IMR-90 (cell line): ENCODE measurements around the gene DAG1. TPM values are rescaled to one million over a fixed set of nuclear protein-coding genes. Genes with fewer than 3 reads are reported as not detected.
A peak's percentile ranks its signal among the peaks of the same experiment; 100 is the strongest.

Experiments used
- ATAC-seq: fragments of 200-7000 bp; cut with Tn5 transposase; 2 replicates; pipeline ENCODE4 v1.9.1; 2020; ENCODE audit warnings: low read depth, mild to moderate bottlenecking, moderate library complexity
- BruUV-seq: library from RNA; stranded (reverse); fragments of 400-500 nt; replicated peaks from 2 replicates; lab custom pipeline; 2021; lab: Mats Ljungman, UMichigan
- CTCF ChIA-PET: fragments of 300-600 bp; formaldehyde crosslinking; extraction: SDS; loops from one replicate; lab custom pipeline; 2021; ENCODE audit warnings: antibody characterized with exemption; lab: Yijun Ruan, JAX
- POLR2A ChIA-PET: fragments of 300-600 bp; sonication (Branson Sonifier 250); formaldehyde crosslinking; loops from one replicate; lab custom pipeline; 2022; ENCODE audit warnings: antibody characterized with exemption; ENCODE audit not compliant: unreplicated experiment; lab: Charles Lee
- DNase-seq: peaks from one replicate; pipeline ENCODE4 v3.0.0; 2013
- H2AFZ ChIP-seq: replicated peaks from 2 replicates; pipeline ENCODE3; 2013; ENCODE audit warnings: low read length, mild to moderate bottlenecking; ENCODE audit not compliant: poor library complexity
- H2AK5ac ChIP-seq: 2 replicates; pipeline ENCODE4 v1.6.1; 2013; ENCODE audit warnings: low read depth, low read length, inconsistent platforms
- H2AK9ac ChIP-seq: replicated peaks from 2 replicates; pipeline ENCODE3; 2013; ENCODE audit warnings: mild to moderate bottlenecking, low read depth, low read length, moderate library complexity; ENCODE audit not compliant: poor library complexity
- H2BK120ac ChIP-seq: 2 replicates; pipeline ENCODE4 v1.6.1; 2013; ENCODE audit warnings: low read depth, low read length, inconsistent platforms
- H2BK15ac ChIP-seq: 3 replicates; pipeline ENCODE4 v1.6.1; 2013; ENCODE audit warnings: low read depth, low read length, inconsistent platforms
- H2BK20ac ChIP-seq: 2 replicates; pipeline ENCODE4 v1.6.1; 2013; ENCODE audit warnings: low read depth, mild to moderate bottlenecking, inconsistent platforms, low read length, moderate library complexity
- H2BK5ac ChIP-seq: 2 replicates; pipeline ENCODE4 v1.6.1; 2013; ENCODE audit warnings: mild to moderate bottlenecking, low read depth, low read length, inconsistent platforms; ENCODE audit not compliant: poor library complexity, severe bottlenecking
- H3K14ac ChIP-seq: replicated peaks from 2 replicates; pipeline ENCODE4 v1.6.1; 2013; ENCODE audit warnings: low read depth, low read length, inconsistent platforms
- H3K18ac ChIP-seq: 2 replicates; pipeline ENCODE4 v1.6.1; 2013; ENCODE audit warnings: low read depth, low read length, control low read depth
- H3K23ac ChIP-seq: 2 replicates; pipeline ENCODE4 v1.6.1; 2013; ENCODE audit warnings: low read depth, low read length, inconsistent platforms
- H3K27ac ChIP-seq: 2 replicates; pipeline ENCODE4 v1.5.1; 2013; ENCODE audit warnings: mild to moderate bottlenecking, control low read depth, low read length; ENCODE audit not compliant: insufficient read depth
- H3K27me3 ChIP-seq: 2 replicates; pipeline ENCODE4 v1.6.1; 2013; ENCODE audit warnings: low read length; ENCODE audit not compliant: control insufficient read depth, insufficient read depth
- H3K36me3 ChIP-seq: 2 replicates; pipeline ENCODE4 v1.6.1; 2013; ENCODE audit warnings: low read length, mixed read lengths; ENCODE audit not compliant: control insufficient read depth, insufficient read depth
- H3K4ac ChIP-seq: 2 replicates; pipeline ENCODE4 v1.6.1; 2013; ENCODE audit warnings: low read depth, low read length, inconsistent platforms
- H3K4me1 ChIP-seq: 2 replicates; pipeline ENCODE4 v1.6.1; 2013; ENCODE audit warnings: low read length, mixed read lengths; ENCODE audit not compliant: control insufficient read depth, insufficient read depth
- H3K4me2 ChIP-seq: 2 replicates; pipeline ENCODE4 v1.6.1; 2013; ENCODE audit warnings: low read depth, mild to moderate bottlenecking, control low read depth, low read length, moderate library complexity
- H3K4me3 ChIP-seq: 2 replicates; pipeline ENCODE4 v1.5.1; 2013; ENCODE audit warnings: low read depth, mild to moderate bottlenecking, control low read depth, low read length, moderate library complexity; ENCODE audit not compliant: insufficient read depth
- H3K56ac ChIP-seq: 2 replicates; pipeline ENCODE4 v1.6.1; 2013; ENCODE audit warnings: low read length, inconsistent platforms; ENCODE audit not compliant: insufficient read depth; ENCODE audit errors: extremely low read depth
- H3K79me1 ChIP-seq, 2 experiments: 2 replicates each; pipeline ENCODE4 v1.6.1; 2013; ENCODE audit warnings: low read length in 2 of 2, inconsistent platforms in 1 of 2, low read depth in 1 of 2
- H3K9ac ChIP-seq: 2 replicates; pipeline ENCODE4 v1.6.1; 2013; ENCODE audit warnings: low read depth, low read length, control low read depth
- H3K9me1 ChIP-seq: 2 replicates; pipeline ENCODE4 v1.6.1; 2013; ENCODE audit warnings: low read length, inconsistent platforms; ENCODE audit not compliant: insufficient read depth
- H3K9me3 ChIP-seq: 2 replicates; pipeline ENCODE4 v1.6.1; 2013; ENCODE audit warnings: low read length; ENCODE audit not compliant: control insufficient read depth, insufficient read depth
- H4K20me1 ChIP-seq: 2 replicates; pipeline ENCODE4 v1.6.1; 2013; ENCODE audit warnings: low read length, inconsistent platforms; ENCODE audit not compliant: insufficient read depth
- H4K5ac ChIP-seq: 2 replicates; pipeline ENCODE4 v1.6.1; 2013; ENCODE audit warnings: mild to moderate bottlenecking, low read depth, low read length, control low read depth
- H4K8ac ChIP-seq, 2 experiments: 2 replicates each; pipeline ENCODE4 v1.6.1; 2013; ENCODE audit warnings: low read depth in 2 of 2, low read length in 2 of 2, control low read depth in 1 of 2, inconsistent platforms in 1 of 2
- H4K91ac ChIP-seq: 2 replicates; pipeline ENCODE4 v1.6.1; 2013; ENCODE audit warnings: low read depth, low read length, inconsistent platforms; ENCODE audit not compliant: insufficient read depth
- CHD1 ChIP-seq: IDR thresholded peaks from 2 replicates; pipeline ENCODE4 v1.6.1; 2012; ENCODE audit warnings: low read depth, low read length, improper control_type of control experiment
- ELK1 ChIP-seq: fragments of 150-350 bp; IDR thresholded peaks from 2 replicates; pipeline ENCODE4 v1.6.1; 2016; ENCODE audit warnings: low read depth, mild to moderate bottlenecking, low read length, moderate library complexity, borderline replicate concordance
- MAFK ChIP-seq: IDR thresholded peaks from 2 replicates; pipeline ENCODE4 v1.6.1; 2012; ENCODE audit warnings: low read depth, low read length, improper control_type of control experiment
- MXI1 ChIP-seq: IDR thresholded peaks from 2 replicates; pipeline ENCODE4 v1.6.1; 2012; ENCODE audit warnings: low read depth, mild to moderate bottlenecking, low read length, moderate library complexity, borderline replicate concordance
- NFE2L2 ChIP-seq: fragments of 150-350 bp; IDR thresholded peaks from 2 replicates; pipeline ENCODE4 v1.6.1; 2016; ENCODE audit warnings: low read depth, mild to moderate bottlenecking, low read length
- RCOR1 ChIP-seq: IDR thresholded peaks from 2 replicates; pipeline ENCODE4 v1.6.1; 2012; ENCODE audit warnings: mild to moderate bottlenecking, low read length, improper control_type of control experiment; ENCODE audit not compliant: insufficient replicate concordance
- WGBS, 2 experiments: methylation state at CpG; one replicate each; pipeline versions ENCODE4 v1.1.5 to v1.1.7; 2013; ENCODE audit warnings: missing lambda C conversion rate in 2 of 2; ENCODE audit not compliant: insufficient read length in 1 of 2; ENCODE audit errors: extremely low coverage in 2 of 2; 5-methylcytosine and 5-hydroxymethylcytosine counted together
- dilution Hi-C: fragments of 300-500 bp; cut with HindIII; formaldehyde crosslinking; loops from one replicate; pipeline ENCODE4 v1.14.3; 2018; ENCODE audit warnings: low sequenced_read_pairs; ENCODE audit not compliant: unreplicated experiment
- in situ Hi-C: fragments of 300-500 bp; cut with MboI; formaldehyde crosslinking; loops from 3 replicates; pipeline ENCODE4 v1.14.3; 2019; ENCODE audit warnings: low sequenced_read_pairs, inconsistent platforms, mixed read lengths
- intact Hi-C: fragments of 100-400 bp; cut with micrococcal nuclease; formaldehyde crosslinking; loops from 2 replicates; pipeline ENCODE4 v1.10.0; 2022
- polyA plus RNA-seq, 3 experiments: library from polyadenylated mRNA; depleted of rRNA; stranded (reverse); fragments of >200 nt; gene quantifications; 2 replicates each; pipeline ENCODE4 v1.2.3, GENCODE V29; 2012; ENCODE audit warnings: low replicate concordance in 1 of 3
- total RNA-seq: library from RNA; depleted of rRNA; stranded (reverse); fragments of >200 nt; gene quantifications from 2 replicates; pipeline ENCODE4 v1.2.3, GENCODE V29; 2012

DAG1 gene
- total and polyA plus RNA-seq, 2 of the 4 experiments (the other 2 are of a cell fraction), result 31.0 to 40.2 TPM

GRCh38 chr3:49476563-49476962 lies 6.5 kb downstream of the DAG1 start:
- Histone ChIP-seq H2BK120ac (no peak overlapping the region), H2AFZ (no peak overlapping the region), H3K14ac (peak overlapping the region; percentile 71; the same call in 1 of the 2 replicates), H2AK5ac (no peak overlapping the region), H3K4ac (no peak overlapping the region), H2AK9ac (no peak overlapping the region), H4K91ac (no peak overlapping the region), H3K9ac (no peak overlapping the region), H3K27me3 (no peaks in the 10 kb centered on the region), H3K18ac (no peak overlapping the region), H3K4me1 (peaks cover 7% of the 10 kb centered on the region), H3K9me1 (peaks cover 7% of the 10 kb centered on the region), H2BK20ac (no peak overlapping the region), H3K56ac (no peak overlapping the region), H4K20me1 (no peaks in the 10 kb centered on the region), H3K36me3 (peaks cover 2% of the 10 kb centered on the region; the same call in 1 of the 2 replicates), H2BK5ac (no peak overlapping the region), H2BK15ac (no peak overlapping the region), H4K8ac (no peak overlapping the region), H3K23ac (no peak overlapping the region), H3K27ac (no peak overlapping the region), H3K4me3 (no peak overlapping the region), H4K5ac (no peak overlapping the region), H3K9me3 (no peaks in the 10 kb centered on the region), H3K79me1 (peaks cover 23 to 35% of the 10 kb centered on the region in 2 experiments), H3K4me2 (no peak overlapping the region; the same call in 1 of the 2 replicates)
- DNase-seq (no peak), ATAC-seq (peak; percentile 48; the same call in 1 of the 2 replicates)
- CTCF ChIA-PET, result interaction anchor here (1.3 kb wide), 1 partner anchor 27 kb away, joined by 3 read pairs; no protein-coding TSS in a partner anchor
- no TSS peak for BruUV-seq
- intact Hi-C loops, result no loop called here
- no CpG with 5 or more reads among the region's 1 CpG for WGBS, 2 experiments
- POLR2A ChIA-PET, result no interaction called here
- dilution Hi-C loops, result no loop called here
- TF ChIP-seq MAFK (no peak), CHD1 (no peak), ELK1 (no peak), NFE2L2 (no peak), MXI1 (no peak), RCOR1 (no peak)
- in situ Hi-C loops, result no loop called here
